GM06990 (cell line): ENCODE results near the gene PI4KA.
A peak's percentile ranks its signal among the peaks of the same experiment; 100 is the strongest.

Experiments
- DNase-seq: peaks from one replicate; pipeline ENCODE4 v3.0.0-alpha.2; 2011; ENCODE audit not compliant: insufficient read length; ENCODE audit errors: extremely low read depth
- H3K27me3 ChIP-seq: replicated peaks from 2 replicates; pipeline ENCODE4 v1.6.0; 2011; ENCODE audit warnings: low read length; ENCODE audit not compliant: control insufficient read depth, insufficient read depth
- H3K36me3 ChIP-seq: 2 replicates; pipeline ENCODE4 v1.5.1; 2011; ENCODE audit warnings: low read length; ENCODE audit not compliant: control insufficient read depth, insufficient read depth
- H3K4me3 ChIP-seq: replicated peaks from 2 replicates; pipeline ENCODE4 v1.5.1; 2011; ENCODE audit warnings: low read depth, mild to moderate bottlenecking, control low read depth, low read length
- TF ChIP-seq, protein P1 (sequence below): IDR thresholded peaks from 2 replicates; pipeline ENCODE4 v1.5.1; 2011; ENCODE audit warnings: low read length, control low read depth, mild to moderate bottlenecking, inconsistent platforms; ENCODE audit not compliant: insufficient read depth, poor library complexity, severe bottlenecking

The PI4KA gene

DNA sequence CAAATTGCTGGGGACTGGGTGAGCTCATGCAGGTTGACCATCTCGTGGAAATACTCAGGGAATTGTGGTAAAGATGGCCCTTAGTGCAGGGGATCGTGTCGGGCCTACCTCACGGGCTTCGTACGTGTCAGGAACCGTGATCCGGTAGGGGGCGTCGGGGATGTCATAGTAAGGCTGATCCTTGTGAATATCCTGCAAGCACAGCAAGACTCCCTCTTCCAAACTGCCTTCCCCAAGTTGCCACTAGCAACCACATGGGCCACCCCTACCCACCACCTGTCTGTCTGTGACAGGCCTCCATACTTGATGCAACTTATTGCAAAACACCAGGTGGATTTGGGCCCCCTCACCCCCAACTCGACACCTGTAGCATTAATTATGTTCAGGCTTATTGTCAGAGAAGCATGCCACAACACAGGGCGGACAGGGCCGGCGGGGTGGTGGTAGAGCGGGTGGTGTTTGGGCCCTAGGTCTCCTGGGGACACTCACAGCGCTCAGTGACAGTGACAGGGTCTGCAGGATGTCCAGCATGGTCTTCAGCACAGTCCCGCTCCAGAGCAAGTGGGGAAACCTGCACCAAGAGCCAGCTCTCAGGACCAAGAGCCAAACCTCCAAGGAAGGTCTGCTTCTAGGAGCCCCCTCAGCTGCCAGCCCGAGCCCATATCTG is 107.3 kb downstream of the PI4KA start:
- TF ChIP-seq, protein P1, sequence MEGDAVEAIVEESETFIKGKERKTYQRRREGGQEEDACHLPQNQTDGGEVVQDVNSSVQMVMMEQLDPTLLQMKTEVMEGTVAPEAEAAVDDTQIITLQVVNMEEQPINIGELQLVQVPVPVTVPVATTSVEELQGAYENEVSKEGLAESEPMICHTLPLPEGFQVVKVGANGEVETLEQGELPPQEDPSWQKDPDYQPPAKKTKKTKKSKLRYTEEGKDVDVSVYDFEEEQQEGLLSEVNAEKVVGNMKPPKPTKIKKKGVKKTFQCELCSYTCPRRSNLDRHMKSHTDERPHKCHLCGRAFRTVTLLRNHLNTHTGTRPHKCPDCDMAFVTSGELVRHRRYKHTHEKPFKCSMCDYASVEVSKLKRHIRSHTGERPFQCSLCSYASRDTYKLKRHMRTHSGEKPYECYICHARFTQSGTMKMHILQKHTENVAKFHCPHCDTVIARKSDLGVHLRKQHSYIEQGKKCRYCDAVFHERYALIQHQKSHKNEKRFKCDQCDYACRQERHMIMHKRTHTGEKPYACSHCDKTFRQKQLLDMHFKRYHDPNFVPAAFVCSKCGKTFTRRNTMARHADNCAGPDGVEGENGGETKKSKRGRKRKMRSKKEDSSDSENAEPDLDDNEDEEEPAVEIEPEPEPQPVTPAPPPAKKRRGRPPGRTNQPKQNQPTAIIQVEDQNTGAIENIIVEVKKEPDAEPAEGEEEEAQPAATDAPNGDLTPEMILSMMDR, result no peak
- Histone ChIP-seq H3K27me3 (no peaks in the 10 kb centered on the region), H3K36me3 (peaks cover 14% of the 10 kb centered on the region), H3K4me3 (no peak overlapping the region)
- DNase-seq, result no peak

DNA sequence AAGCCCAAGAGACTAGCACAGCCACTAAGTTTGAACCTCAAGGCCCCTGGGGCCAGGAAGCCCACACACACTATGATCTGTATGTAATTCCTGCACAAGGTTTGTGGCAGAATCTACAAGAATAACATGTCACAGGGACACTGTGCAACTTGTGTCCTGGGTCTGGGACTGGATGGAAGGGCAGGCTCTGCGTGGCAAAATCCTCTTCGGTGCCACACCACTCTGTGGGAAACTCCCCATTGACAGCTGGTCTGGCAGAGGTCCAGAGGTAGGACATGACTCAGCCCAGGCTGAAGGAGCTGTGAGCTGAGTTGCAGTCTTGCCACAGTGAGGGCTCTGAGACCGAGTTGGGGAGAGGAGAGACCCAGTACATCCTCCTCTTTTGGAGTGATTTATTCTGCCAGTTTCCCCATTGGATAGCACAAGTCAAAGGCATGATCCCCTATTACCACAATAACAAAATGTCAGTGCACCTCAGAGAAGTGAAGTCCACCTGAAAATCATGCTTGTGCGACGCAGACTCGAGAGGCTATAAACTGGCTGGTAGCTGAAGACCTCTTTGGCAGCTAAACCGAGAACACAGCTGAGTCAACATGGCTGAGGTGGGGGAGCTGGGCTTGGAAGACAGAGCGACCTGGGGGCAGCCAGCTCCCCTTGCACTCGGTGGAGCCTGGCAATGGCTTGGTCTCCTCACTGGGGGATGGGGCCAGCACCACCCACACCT is 108.0 kb downstream of the PI4KA start:
- peak; percentile 46 for DNase-seq
- peaks cover 14% of the 10 kb centered on the region for H3K36me3 ChIP-seq

DNA sequence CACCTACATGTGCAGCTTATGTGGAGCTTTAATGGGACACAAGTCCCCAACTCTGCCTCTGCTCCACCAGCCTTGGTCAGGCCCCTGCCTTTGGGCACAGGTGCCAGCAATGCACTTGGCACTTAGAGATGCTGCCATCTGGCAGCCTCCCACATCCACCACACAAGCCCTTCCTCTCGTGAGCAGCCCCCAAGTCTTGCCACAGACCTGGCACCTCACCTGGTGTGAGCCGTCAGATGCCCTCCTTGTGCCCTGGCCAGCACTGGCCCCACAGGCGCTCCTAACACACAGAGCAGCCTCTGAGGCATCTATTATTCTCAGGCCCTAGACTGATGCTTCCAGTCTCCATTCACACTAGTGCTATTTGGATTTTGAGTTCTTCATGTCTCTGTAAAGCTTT is 109.2 kb downstream of the PI4KA start:
- TF ChIP-seq, protein P1, result no peak
- Histone ChIP-seq H3K4me3 (no peak overlapping the region), H3K27me3 (no peaks in the 10 kb centered on the region), H3K36me3 (peaks cover 14% of the 10 kb centered on the region)
- no peak for DNase-seq

More for the DNA sequence above, 108.0 kb downstream of the PI4KA start:
- no peaks in the 10 kb centered on the region for H3K27me3 ChIP-seq
- TF ChIP-seq, protein P1, result no peak
- H3K4me3 ChIP-seq, result no peak overlapping the region

DNA sequence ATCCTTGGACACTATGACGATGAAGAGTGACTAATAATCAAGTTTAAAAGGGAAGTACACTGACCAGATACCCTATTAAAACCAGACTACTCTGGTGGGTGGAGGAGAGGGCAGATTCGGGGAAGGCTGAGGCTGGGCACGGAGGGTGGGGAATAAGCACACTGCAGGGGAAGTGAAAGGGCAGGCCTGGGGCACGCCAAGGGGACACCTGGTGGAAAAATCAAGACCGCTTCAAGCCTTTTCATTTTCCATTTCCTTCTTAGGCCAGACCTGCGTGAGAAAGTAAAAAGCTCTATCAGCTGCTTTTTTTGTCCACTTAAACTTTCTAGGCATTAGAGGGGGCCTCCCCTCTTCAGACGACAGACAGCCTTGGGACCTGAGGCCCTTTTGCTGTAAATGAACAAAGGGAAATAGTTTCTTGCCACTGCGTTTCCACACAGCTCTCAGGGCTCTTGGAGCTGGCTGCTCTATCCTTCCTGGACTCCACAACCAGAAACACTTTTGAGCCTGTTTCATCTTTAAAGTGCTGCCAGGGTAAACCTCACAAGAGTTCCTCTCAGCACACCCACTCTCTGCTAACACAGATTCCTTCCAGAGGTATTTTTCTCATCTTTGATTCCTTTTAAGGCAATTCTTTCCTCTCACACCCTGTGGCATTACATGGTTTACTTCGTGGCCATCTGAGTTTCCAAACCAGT is 109.7 kb downstream of the PI4KA start:
- H3K4me3 ChIP-seq, result no peak overlapping the region
- TF ChIP-seq, protein P1, result peak; percentile 9
- H3K27me3 ChIP-seq, result no peaks in the 10 kb centered on the region
- peaks cover 14% of the 10 kb centered on the region for H3K36me3 ChIP-seq
- DNase-seq, result peak; percentile 71

DNA sequence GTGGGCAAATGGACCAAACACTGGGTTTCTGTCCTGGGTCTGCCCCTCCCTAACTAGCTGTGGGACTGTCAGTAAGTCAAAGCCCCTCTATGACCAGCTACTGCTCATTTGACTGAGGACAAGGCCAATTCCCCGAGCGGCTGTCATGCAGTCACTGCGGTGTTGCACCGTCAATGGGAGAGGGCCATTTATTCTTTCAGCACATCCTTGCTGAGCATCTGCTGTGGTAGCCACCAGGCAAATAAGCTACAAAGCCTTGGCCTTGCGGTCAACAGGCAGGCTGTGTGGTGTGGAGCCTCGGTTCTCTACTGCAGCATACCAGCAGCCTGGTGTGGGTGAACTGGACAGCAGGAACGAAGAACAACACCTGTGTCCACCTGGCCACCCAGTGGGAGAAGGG is 110.5 kb downstream of the PI4KA start:
- H3K4me3 ChIP-seq, result no peak overlapping the region
- peaks cover 14% of the 10 kb centered on the region for H3K36me3 ChIP-seq
- no peak for DNase-seq
- no peaks in the 10 kb centered on the region for H3K27me3 ChIP-seq
- TF ChIP-seq, protein P1, result no peak
